ENCODE results near the gene SULT2B1. TPM values are rescaled to one million over a fixed set of nuclear protein-coding genes. Genes with fewer than 3 reads are reported as not detected.

SULT2B1 gene
- total and polyA plus RNA-seq, 7 donors: 0.06 to 0.23 TPM; not detected in 5

DNA sequence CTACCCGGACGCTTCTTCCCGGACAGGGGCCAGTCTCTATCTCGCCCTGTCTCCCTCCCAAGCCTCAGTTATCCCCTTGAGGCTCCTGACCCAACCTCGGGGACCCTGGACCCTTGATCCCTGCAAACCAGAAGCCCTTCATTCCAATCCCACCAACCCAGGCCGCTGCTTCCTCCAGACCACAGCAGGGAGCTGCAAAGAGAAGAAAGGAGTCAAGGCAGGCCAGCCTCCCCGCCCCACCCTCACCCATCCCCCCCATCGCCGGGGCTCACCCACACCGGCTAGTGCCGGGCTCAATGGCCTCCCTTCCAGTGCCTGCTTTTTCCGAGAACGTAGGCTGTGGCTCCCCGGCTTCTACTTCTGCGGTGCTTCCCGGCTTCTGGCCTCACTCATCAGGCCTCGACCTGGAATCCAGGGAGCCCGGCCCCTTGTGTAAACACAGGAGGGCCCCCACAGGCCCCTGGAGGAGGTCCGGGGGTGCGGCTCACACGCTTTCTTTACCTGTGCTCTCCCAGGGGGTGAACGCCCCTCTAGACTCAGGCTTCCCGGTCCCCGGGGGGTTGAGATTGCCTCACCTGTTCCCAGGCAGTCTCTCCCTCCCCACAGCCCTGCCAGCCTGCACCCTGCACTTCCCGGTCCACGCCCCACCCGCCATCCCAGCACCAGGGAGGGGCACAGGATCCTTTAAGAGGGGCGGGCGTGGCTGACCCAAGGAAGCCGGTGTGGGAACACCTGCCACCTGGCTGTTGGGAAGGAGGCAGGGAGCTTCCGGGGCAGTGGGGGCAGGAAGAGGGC is 62.7 kb downstream of the SULT2B1 start, which contains the start of gene FAM83E:
TSS of gene FAM83E (minus strand) at position 641 of the 795 bp plus-strand sequence. CDS start 1,704 bp downstream, outside the sequence.
- intact Hi-C loops (cut with DNase I): no loop called here
- H3K27ac ChIP-seq: peak within 1 kb of the TSS; percentile 85
- peaks cover 33% of the 10 kb centered on the region for H3K4me1 ChIP-seq
- no peaks in the 10 kb centered on the region for H3K27me3 ChIP-seq (ENCODE audit: insufficient read depth in 3 of 3, low read length in 2 of 3)
- WGBS, 3 donors: 48 to 60% (median 54%) methylated on average over 28 to 31 of the region's 31 CpGs
- no peak within 1 kb of the TSS for H3K4me3 ChIP-seq
- DNase-seq (peak in 1 of 2 donors; percentile 54), ATAC-seq (no peak)
- peaks cover 8 to 32% of the 10 kb centered on the region in 2 donors for H3K36me3 ChIP-seq (ENCODE audit: insufficient read depth in 1 of 2, low read depth in 1 of 2)
- H3K9me3 ChIP-seq: no peaks in the 10 kb centered on the region
- TF ChIP-seq, protein P1, sequence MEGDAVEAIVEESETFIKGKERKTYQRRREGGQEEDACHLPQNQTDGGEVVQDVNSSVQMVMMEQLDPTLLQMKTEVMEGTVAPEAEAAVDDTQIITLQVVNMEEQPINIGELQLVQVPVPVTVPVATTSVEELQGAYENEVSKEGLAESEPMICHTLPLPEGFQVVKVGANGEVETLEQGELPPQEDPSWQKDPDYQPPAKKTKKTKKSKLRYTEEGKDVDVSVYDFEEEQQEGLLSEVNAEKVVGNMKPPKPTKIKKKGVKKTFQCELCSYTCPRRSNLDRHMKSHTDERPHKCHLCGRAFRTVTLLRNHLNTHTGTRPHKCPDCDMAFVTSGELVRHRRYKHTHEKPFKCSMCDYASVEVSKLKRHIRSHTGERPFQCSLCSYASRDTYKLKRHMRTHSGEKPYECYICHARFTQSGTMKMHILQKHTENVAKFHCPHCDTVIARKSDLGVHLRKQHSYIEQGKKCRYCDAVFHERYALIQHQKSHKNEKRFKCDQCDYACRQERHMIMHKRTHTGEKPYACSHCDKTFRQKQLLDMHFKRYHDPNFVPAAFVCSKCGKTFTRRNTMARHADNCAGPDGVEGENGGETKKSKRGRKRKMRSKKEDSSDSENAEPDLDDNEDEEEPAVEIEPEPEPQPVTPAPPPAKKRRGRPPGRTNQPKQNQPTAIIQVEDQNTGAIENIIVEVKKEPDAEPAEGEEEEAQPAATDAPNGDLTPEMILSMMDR (IDR thresholded peaks at IDR 0.05): no peak

DNA sequence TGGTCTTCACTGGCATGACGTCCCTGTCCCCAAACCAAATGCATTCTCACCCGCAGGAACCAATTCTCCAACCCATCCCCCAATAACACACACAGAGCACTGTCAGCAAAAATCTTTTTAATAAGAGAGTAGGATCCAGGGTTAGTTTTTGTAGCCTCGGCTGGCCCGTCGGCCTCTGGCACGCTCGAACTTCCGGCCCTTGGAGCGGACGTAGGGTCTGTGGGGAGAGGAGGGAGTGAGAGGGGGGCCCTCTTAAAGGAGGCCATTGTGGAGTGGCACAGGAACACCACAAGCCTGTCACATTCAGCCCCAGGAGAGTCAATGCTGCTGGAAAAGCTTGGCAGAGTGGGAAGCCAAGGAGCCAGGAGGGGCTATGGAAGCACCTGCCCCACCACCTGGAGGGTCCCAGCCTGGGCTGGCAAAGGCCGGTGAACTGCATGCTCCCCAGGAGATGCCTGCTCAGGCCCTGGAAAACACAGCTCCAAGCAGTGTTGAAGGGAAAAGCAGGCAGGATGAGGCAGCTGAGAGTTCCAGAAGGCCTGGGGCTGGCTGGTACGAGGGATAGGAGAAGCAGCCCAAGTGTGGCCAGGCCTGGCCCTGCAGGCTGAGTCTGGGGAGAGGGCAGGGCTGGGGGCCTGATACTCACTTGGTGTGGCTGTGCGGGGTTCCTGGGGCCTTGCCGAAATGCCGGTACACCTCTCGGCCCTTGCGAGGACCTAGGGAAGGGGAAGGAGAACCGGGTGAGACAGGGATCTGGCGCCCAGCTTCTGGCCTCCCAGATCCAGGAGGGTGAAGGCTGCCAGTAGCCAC is 63.5 kb downstream of the SULT2B1 start:
- H3K9me3 ChIP-seq: no peaks in the 10 kb centered on the region
- DNase-seq (no peak), ATAC-seq (no peak)
- H3K27ac ChIP-seq: no peak overlapping the region
- H3K4me3 ChIP-seq: no peak overlapping the region
- TF ChIP-seq, protein P1 (IDR thresholded peaks at IDR 0.05): no peak
- intact Hi-C loops (cut with DNase I): no loop called here
- peaks cover 37% of the 10 kb centered on the region for H3K4me1 ChIP-seq
- 70 to 74% (median 72%) methylated on average over 19 of the region's 19 CpGs for WGBS, 3 donors
- H3K27me3 ChIP-seq (ENCODE audit: insufficient read depth in 3 of 3, low read length in 2 of 3): no peaks in the 10 kb centered on the region
- peaks cover 8 to 32% of the 10 kb centered on the region in 2 donors for H3K36me3 ChIP-seq (ENCODE audit: insufficient read depth in 1 of 2, low read depth in 1 of 2)

DNA sequence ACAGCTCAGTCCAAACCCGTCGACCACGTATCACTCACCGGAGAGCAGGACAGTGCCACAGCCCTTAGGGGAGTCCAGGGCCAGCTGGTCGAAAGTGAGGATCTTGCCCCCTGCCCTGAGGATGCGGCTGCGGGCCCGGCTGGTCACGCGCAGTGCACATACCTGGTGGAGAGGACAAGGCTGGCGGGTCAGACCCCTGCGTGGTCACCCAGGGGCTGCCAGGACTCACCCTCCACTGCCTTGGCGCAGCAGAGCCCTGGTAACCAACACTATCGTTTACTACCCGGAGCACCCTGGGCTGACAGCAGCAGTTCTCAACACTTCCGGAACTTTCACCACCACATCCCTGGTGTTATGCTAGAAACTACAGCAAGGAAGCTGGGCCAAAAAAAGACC is 64.1 kb downstream of the SULT2B1 start:
- DNase-seq (no peak), ATAC-seq (no peak)
- peaks cover 8 to 38% of the 10 kb centered on the region in 2 donors for H3K36me3 ChIP-seq (ENCODE audit: insufficient read depth in 1 of 2, low read depth in 1 of 2)
- peaks cover 37% of the 10 kb centered on the region for H3K4me1 ChIP-seq
- 78 to 82% (median 79%) methylated on average over 16 of the region's 16 CpGs for WGBS, 3 donors
- TF ChIP-seq, protein P1 (IDR thresholded peaks at IDR 0.05): no peak
- no peaks in the 10 kb centered on the region for H3K9me3 ChIP-seq
- no peaks in the 10 kb centered on the region for H3K27me3 ChIP-seq (ENCODE audit: insufficient read depth in 3 of 3, low read length in 2 of 3)
- H3K4me3 ChIP-seq: no peak overlapping the region
- no peak overlapping the region for H3K27ac ChIP-seq
- intact Hi-C loops (cut with DNase I): no loop called here

DNA sequence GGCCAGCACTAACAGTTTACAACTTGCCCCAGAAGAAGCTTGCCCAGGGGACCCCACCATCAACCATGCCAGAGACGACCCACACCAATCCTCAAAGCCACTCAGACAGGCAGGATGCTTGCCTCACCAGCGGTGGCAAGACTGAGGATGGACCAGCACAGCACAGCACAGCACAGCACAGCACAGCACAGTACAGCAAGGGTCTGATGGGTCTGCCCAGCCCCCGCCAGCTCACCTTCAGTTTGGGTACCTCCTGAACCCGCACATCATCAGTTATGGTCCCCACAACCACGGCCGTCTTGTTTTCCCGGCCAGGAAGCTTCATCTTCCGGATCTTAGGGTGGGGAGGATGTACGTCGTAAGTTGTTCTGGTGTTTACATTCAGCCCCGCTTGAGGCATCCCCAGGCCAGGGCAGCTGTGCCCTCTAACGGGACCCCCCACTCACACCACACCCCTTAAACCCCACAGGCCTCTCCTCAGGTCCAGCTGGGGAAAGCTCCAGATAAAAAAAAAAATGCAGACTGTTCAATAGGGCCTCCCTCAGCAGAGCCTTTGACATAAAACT is 64.6 kb downstream of the SULT2B1 start:
- TF ChIP-seq, protein P1 (IDR thresholded peaks at IDR 0.05): no peak
- Histone ChIP-seq H3K9me3 (no peaks in the 10 kb centered on the region), H3K36me3 (ENCODE audit: insufficient read depth in 1 of 2, low read depth in 1 of 2) (peaks cover 8 to 43% of the 10 kb centered on the region in 2 donors), H3K27ac (peak overlapping the region; percentile 94), H3K27me3 (ENCODE audit: insufficient read depth in 3 of 3, low read length in 2 of 3) (no peaks in the 10 kb centered on the region), H3K4me1 (peaks cover 37% of the 10 kb centered on the region), H3K4me3 (peak overlapping the region; percentile 99)
- intact Hi-C loops (cut with DNase I): no loop called here
- no peak for DNase-seq
- 55 to 69% (median 65%) methylated on average over 10 to 12 of the region's 12 CpGs for WGBS, 3 donors
- ATAC-seq: no peak
